Thyroid gland (tissue), 4 donors: ENCODE data around the gene PLEKHF1.

Experiments used
- CTCF ChIP-seq, 6 experiments: fragments of 200-600 bp in 3 of 6; fragments of 450-650 bp in 3 of 6; sonication (generic) in 3 of 6; IDR thresholded peaks; one replicate each; pipeline ENCODE4 v1.5.1; 2016 to 2019; ENCODE audit warnings: antibody characterized with exemption in 6 of 6, mild to moderate bottlenecking in 2 of 6, inconsistent platforms in 1 of 6, moderate library complexity in 1 of 6
- POLR2A ChIP-seq, 2 donors: fragments of 450-650 bp; IDR thresholded peaks; one replicate each; pipeline ENCODE4 v1.6.1; 2017; ENCODE audit warnings: antibody characterized with exemption in 2 of 2, mild to moderate bottlenecking in 2 of 2, moderate library complexity in 1 of 2

- TF ChIP-seq POLR2A (IDR thresholded peaks at IDR 0.05) (no peak), CTCF (IDR thresholded peaks at IDR 0.05) (no peak)
These were observed 11.9 kb downstream of the PLEKHF1 start for GRCh38 chr19:29677001-29677817.
